SIG-M5 treated with dmso at 0.1 percent for 504 hours (cell line): ENCODE data around the gene GAL3ST2.
A peak's percentile ranks its signal among the peaks of the same experiment; 100 is the strongest.

Experiments
- DNase-seq: peaks from one replicate; lab custom pipeline; 2025; ENCODE audit not compliant: unreplicated experiment; lab: John Stamatoyannopoulos, UW

The GAL3ST2 gene

DNA sequence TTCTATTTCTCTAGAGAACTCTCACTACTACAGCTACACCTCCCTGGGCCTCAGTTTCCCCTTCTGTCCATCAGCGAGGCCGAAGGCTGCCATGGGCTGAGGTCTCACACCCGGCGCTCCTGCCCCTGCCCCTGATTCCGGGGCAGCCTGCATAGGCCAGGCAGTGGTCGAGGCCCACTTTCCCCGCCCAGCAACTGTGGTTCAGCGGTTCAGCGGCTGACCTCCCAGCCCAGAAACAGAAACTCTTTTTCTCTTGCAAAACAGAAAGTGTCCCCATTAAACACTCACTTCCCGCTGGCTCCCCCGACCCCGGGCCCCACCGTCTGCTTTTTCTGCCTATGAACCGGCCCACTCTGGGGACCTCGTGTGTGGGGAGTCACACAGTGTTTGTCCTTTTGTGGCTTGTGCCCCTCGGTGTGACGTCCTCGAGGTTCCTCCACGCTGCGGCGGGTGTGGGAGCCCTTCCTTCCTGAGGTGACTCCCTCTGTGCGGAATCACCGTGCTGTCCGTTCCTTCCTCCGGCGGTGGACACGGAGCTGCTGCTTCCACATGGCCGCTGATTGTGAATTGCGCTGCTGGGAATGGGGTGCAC is 66.1 kb downstream of the GAL3ST2 start:
- peak; percentile 41 for DNase-seq

DNA sequence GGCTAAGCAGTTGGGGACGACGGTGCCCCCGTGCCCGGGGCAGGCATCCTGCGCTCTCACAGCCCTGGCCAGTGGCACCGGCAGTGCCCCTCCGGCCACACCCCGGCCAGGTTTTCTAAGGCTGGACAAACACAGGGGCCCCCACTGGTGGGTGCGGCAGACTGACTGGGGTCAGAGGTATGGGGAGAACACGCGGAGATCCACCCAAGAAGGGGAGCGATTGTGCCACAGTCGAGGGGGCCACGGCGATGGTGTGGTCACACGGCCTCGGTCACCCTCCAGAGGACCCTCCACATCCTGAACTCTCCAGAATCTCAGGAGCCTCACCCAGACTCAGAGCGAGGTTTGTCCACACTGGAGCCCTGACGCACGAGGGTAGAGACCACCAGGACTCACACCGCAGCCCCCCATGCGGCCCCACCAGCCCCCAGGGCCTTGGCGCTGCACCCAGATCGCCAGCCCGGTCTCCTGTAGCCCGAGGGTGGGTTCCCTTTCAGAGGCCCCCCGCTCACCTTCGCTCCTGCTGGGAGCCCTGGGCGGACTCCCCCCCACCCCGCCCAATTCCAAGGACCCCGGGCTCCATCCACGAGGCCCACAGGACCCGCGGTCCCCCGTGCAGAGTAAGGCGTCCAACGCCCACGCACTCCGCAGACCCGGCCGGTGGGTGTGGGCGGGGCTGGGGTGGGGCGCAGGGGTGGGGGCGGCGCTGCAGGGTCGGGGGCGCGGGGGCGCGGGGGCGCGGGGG is 66.9 kb downstream of the GAL3ST2 start:
- DNase-seq = no peak

GRCh38 chr2:241844066-241844728 is 67.6 kb downstream of the GAL3ST2 start:
- peak; percentile 43 for DNase-seq

- DNase-seq = no peak
These were observed 68.4 kb downstream of the GAL3ST2 start for GRCh38 chr2:241844831-241845578.

GRCh38 chr2:241846406-241846805 is 69.8 kb downstream of the GAL3ST2 start:
- no peak for DNase-seq

- no peak for DNase-seq
These were observed 72.4 kb downstream of the GAL3ST2 start for GRCh38 chr2:241848761-241849615.

DNA sequence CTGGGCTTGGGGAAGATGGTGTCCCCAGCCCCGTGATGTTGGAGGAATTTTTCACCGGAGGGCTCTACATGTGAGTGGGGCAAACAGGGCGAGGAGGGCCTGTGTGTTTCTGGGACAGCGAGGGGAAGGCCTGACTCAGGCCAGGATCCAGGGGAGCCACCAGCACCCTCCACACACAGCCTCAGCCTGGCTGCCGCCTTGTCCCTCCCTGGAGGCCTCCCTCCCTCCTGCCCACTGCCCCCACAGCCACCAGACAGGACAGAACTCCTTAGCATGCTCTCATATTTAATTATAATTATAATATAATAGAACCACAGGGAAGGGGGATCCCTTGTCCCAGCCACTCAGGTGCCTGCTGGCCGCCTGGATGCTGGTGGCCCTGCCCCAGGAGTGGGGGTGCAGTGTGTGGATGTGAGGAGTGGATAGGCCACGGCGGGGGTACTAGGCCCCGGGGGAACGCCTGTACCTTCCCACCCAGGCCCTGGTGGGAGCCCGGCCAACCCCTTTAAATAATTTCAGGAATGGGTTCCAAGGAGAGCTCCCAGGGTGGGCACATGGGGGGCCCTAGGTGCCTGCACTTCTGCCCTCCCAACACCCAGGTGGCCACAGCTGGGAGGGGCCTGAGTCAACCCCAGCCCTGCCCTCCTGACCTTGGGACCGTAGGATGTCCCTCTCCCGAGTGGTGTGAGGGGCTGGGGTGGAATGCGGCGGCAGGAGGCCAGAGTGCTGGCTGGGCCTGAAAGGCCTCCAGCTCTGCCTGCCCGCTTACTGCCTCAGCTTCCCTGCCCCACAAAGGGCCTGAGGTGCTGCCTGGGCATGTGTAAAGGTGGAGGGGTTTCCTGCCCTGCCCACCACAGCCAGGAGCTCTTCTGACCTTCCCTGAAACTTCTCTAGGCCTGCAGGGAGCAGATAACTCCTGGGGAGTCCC is 73.3 kb downstream of the GAL3ST2 start:
- no peak for DNase-seq

- no peak for DNase-seq
These were observed 74.1 kb downstream of the GAL3ST2 start for GRCh38 chr2:241850544-241851324.

DNA sequence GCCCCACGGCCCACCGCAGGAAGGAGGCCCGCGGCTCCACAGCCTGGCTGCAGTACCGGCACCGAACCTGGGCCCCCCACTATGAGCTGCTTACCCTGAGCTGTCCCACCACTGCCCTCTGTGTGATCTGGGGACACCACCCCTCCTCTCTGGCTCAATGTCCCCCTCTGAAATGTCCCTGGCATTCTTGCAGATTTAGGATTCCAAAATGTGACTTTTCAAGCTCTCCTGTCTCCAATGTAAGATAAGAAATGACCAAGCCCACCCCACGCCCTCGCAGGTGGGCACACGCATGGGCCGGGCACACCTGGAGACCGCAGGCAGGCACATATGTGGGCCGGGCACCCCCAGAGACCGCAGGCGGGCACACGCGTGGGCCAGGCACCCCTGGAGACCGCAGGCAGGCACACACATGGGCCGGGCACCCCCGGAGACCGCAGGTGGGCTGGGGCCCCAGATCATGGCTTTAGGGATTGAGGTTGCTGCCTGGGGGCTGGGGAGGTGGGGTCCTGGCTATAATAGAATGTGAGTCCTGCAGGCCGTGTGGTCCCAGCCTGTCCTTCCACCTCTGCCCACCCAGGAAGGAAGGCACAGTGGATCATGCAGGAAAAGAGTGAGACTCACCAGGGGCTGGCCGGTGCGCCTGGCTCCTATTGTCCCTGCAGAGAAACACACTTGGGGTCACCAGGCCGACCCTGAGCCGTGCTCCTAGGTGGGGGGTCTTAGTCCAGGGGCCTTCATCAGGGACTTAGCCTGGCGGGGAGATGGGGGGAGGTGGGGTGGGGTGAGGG is 74.9 kb downstream of the GAL3ST2 start:
- DNase-seq = no peak

DNA sequence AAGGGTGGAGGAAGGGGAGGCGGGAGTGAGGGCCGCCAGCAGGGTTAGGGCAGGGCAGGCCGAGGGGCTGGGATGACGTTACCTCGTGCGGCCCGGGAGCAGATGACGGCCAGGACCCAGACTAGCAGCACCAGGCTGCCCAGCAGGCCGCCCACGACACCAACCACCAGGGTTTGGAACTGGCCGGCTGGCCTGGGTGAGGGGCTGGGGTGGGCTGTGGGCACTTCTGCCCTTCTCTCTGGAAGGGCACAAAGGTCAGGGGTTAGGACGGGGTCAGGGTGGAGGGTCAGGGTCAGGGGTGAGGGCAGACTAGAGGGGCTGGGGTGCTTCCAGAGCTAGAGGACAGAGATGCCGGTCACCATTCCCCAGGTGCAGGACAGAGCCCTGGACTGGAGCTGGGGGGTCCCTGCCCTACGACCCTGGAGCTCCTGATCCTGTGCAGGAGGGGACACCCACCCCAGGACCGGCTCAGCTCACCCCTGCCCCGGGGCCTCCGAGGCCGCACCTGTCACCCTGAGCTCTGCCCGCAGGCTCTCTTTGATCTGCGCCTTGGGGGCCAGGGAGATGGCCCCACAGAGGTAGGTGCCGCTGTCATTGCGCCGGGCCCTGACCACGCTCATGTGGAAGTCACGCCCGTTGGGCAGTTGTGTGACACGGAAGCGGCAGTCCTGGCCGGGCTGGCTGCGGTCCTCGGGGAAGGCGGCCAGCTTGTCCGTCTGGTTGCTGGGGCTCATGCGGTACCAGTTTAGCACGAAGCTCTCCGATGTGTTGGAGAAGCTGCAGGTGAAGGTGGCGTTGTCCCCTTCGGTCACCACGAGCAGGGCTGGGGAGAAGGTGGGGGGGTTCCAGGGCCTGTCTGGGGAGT is 75.7 kb downstream of the GAL3ST2 start:
- DNase-seq = no peak

- DNase-seq = no peak
These were observed 76.5 kb downstream of the GAL3ST2 start for GRCh38 chr2:241852981-241853631.
